Stimulated activated CD4-positive, alpha-beta T cell treated with anti-CD3 and anti-CD28 coated beads, TNF-alpha, amount 100 ng/mL, for 4 hours (primary cell): ENCODE results near the gene C9orf72.
"Not testable (repeated sequence)": the region's sequence is repeated elsewhere in the genome, so short reads cannot be mapped to it uniquely, and the experiment has no call there.

ENCODE experiments used
- DNase-seq, 3 experiments: peaks; one replicate each; pipeline ENCODE4 v3.0.0-alpha.2; 2020; ENCODE audit warnings: low read depth in 3 of 3

Gene C9orf72

GRCh38 chr9:27572918-27573633 lies at the start of gene C9orf72:
C9orf72 (minus strand) TSS chr9:27573481; CDS start chr9:27567120, 6,361 bp downstream.
- peak; percentile 79 to 87 (median 87) for DNase-seq

- no peak for DNase-seq
These were observed 49.5 kb upstream of the C9orf72 start for GRCh38 chr9:27622693-27623340.

GRCh38 chr9:27619743-27620142 lies 46.5 kb upstream of the C9orf72 start:
- no peak for DNase-seq

GRCh38 chr9:27618066-27618465 lies 44.8 kb upstream of the C9orf72 start:
- no peak for DNase-seq

GRCh38 chr9:27614551-27614950 lies 41.3 kb upstream of the C9orf72 start:
- DNase-seq = no peak

GRCh38 chr9:27612036-27612435 lies 38.8 kb upstream of the C9orf72 start:
- DNase-seq = not testable (repeated sequence)

- no peak for DNase-seq
These were observed 37.3 kb upstream of the C9orf72 start for GRCh38 chr9:27610622-27611021.

- DNase-seq = no peak
These were observed 29.7 kb upstream of the C9orf72 start for GRCh38 chr9:27602954-27603353.

GRCh38 chr9:27602142-27602861 lies 29.0 kb upstream of the C9orf72 start:
- no peak for DNase-seq

- DNase-seq = no peak
These were observed 28.1 kb upstream of the C9orf72 start for GRCh38 chr9:27601396-27601795.

- DNase-seq = no peak
These were observed 27.0 kb upstream of the C9orf72 start for GRCh38 chr9:27600256-27600655.

- DNase-seq = no peak
These were observed 26.6 kb upstream of the C9orf72 start for GRCh38 chr9:27599870-27600238.

- DNase-seq = no peak
These were observed 26.0 kb upstream of the C9orf72 start for GRCh38 chr9:27599102-27599869.

- no peak for DNase-seq
These were observed 22.5 kb upstream of the C9orf72 start for GRCh38 chr9:27595733-27596132.

GRCh38 chr9:27591672-27592071 lies 18.4 kb upstream of the C9orf72 start:
- no peak for DNase-seq

- DNase-seq = no peak
These were observed 17.8 kb upstream of the C9orf72 start for GRCh38 chr9:27591093-27591492.

GRCh38 chr9:27590651-27591050 lies 17.4 kb upstream of the C9orf72 start:
- no peak for DNase-seq

GRCh38 chr9:27589462-27589861 lies 16.2 kb upstream of the C9orf72 start:
- DNase-seq = no peak

- no peak for DNase-seq
These were observed 13.0 kb upstream of the C9orf72 start for GRCh38 chr9:27586304-27586703.

- no peak for DNase-seq
These were observed 11.7 kb upstream of the C9orf72 start for GRCh38 chr9:27584931-27585330.

- no peak for DNase-seq
These were observed 9.5 kb upstream of the C9orf72 start for GRCh38 chr9:27582794-27583193.

GRCh38 chr9:27581826-27582225 lies 8.5 kb upstream of the C9orf72 start:
- no peak for DNase-seq
